ENCODE data around the gene STIM2. TPM values are rescaled to one million over a fixed set of nuclear protein-coding genes. Genes with fewer than 3 reads are reported as not detected.

STIM2 gene
- total RNA-seq: 6.8 and 12.5 TPM in 2 replicates

DNA sequence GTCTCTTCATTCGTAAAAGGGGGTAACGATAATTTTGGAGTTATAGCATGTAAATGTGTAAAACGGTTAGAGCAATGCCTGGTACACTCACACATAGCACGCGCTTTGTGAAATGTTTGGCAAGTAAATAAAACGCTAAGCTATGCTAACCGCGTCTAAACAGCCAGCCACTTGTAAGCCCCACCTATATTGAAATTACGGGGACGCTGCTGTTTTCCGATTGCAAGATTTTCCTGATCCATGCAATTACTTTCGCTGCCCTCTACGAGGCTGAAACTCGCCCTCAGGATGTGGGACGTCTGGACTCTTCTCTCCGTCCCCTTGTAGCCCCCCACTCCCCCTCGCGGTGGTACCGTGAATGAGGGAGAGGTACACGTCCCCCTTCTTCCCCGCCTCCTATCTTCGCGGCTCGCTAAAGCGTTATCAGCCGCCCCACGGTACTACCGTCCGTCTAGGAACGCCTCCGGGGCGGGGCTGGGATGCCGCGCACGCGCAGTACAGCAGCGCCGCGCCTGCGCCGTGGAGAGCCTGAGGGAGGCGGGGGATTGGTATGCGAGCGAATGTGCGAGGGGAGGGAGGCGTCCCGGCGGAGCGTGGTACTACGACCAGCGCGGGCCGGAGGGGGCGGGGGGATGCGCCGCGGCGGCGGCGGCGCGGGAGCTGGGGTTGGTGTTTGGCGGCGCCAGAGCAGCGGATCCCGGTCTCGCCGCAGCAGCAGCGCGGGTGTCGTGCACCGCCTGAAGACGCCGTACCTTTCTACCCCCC, at the start of gene STIM2:
Gene STIM2, plus strand, starts transcription at position 685 of the 765 bp plus-strand sequence.

